HG03097 (cell line): Measurements from ENCODE around the gene MAJIN.
"Not testable (repeated sequence)": the region's sequence is repeated elsewhere in the genome, so short reads cannot be mapped to it uniquely, and the experiment has no call there.

Experiments used
- ATAC-seq: cut with Tn5 transposase; IDR thresholded peaks from one replicate; pipeline ENCODE4 v1.9.1; 2021; ENCODE audit not compliant: unreplicated experiment, low FRiP score

Gene MAJIN

DNA sequence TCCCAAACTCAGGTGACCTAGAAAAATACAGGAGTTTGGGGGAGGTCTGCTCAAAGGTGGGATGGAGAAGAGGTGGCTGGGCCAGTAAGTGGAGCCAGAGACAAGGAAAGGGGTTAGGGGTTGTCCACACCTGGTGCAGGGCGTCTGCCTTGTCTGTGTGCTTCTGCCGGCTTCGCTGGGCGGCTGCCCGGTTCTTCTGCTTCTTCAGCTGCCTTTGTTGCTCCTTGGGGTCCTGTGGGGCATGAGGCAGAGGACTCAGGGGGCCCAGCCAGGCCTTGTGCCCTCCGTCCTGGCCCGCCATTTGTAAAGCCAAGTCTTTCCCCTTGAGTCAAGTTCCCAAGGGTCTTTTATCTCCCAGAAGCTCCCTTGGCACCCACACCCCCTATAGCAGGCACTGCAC lies 22.4 kb upstream of the MAJIN start:
- no peak for ATAC-seq

DNA sequence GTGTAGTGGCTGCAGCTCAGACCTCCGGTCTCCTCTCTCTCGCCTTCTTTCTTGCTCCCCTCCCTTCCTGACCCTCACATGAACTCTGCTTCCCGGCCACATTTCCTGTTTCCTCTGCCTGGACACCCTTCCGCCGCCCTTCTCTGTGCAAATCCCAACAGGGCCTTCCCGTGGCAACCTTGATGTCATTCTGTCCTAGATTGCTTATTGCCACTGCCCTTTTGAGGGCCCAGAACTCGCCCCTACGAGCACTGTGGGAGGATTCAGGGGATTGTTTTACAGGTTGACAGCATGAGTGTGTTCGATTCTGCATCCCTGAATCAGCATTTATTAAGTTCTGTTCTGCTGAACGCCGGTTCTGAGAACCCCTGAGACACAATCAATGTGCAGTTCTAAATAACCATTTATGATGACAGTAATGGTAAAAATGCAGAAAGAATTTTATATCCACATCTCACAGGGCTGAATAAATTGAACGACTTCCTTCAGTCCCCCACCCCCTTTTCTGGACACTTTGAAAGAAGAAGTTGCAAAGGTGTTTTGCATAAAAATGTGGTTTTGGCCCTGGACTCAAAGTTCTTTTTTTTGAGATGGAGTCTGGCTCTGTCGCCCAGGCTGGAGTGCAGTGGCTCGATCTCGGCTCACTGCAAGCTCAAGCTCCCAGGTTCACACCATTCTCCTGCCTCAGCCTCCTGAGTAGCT lies 18.5 kb upstream of the MAJIN start:
- no peak for ATAC-seq

- no peak for ATAC-seq
These were observed 17.5 kb upstream of the MAJIN start for GRCh38 chr11:64989416-64989815.

GRCh38 chr11:64987998-64988854 lies 16.3 kb upstream of the MAJIN start:
- no peak for ATAC-seq

DNA sequence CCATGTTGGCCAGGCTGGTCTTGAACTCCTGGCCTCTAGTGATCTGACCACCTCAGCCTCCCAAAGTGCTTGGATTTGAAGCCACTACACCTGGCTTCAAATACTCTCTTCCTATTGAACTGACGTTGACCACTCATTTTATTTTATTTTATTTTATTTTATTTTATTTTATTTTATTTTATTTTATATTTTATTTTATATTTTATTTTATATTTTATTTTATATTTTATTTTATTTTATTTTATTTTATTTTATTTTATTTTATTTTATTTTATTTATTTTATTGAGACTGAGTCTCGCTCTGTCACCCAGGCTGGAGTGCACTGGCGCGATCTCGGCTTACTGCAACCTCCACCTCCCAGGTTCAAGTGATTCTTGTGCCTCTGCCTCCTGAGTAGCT lies 11.4 kb upstream of the MAJIN start:
- ATAC-seq, result not testable (repeated sequence)

DNA sequence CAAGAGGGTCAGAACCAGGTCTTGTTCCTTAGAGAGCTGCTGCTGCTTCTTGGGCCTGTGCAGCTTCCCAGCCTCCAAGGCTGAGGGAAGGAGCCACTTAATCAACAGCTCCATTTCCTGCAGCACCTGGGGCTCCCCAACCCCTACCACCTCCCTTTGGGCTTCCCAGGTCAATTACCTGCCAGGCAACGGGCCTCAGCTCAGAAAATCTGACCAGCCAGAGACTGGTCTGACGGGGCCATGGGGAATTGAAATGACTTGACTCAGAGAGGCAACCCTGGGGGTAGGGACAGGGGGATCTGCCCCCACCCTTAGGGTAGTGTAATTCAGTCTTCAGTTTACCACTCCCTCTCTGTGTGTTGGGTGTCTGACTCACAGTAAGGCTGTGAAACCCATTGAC lies 4.7 kb upstream of the MAJIN start:
- no peak for ATAC-seq

GRCh38 chr11:64974124-64974523 lies 2.2 kb upstream of the MAJIN start:
- no peak for ATAC-seq

- no peak for ATAC-seq
These were observed 1.2 kb downstream of the MAJIN start for GRCh38 chr11:64970731-64971151.

DNA sequence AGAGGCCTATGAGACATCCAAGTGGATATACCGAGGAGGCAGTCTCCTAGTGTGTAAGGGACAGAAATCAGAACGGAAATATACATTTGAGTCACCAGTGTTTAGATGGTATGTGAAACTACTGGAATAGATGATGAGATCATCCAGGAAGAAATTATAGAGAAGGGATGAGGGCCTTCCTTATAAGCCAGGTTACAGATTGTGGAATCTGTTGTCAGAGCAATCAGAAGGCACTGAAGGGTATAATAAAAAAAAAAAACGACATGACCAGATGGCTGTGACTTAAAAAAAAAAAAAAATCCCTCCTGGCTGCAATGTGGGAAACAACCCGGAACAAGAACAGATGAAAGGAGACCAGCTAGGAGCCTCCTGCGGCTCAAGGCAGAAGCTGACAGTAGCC lies 2.7 kb downstream of the MAJIN start:
- no peak for ATAC-seq

DNA sequence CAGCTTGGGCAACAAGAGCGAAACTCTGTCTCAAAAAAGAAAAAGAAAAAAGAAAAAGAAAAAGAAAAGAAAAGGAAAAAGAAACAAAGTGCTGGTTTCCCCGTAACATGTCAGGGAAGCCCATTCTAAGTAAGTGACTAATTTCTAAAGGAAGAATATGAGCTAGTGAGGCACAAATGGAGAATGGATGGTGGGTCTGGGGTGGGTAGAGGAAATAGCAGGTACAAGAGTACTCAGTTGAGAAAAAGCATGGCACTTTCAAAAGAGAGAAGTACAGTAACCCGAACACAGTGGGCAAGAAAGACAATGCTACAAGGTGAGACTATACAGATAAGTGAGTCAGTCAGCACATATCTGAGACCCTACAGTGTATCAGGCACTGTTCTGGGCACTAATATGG lies 4.5 kb downstream of the MAJIN start:
- ATAC-seq, result no peak

DNA sequence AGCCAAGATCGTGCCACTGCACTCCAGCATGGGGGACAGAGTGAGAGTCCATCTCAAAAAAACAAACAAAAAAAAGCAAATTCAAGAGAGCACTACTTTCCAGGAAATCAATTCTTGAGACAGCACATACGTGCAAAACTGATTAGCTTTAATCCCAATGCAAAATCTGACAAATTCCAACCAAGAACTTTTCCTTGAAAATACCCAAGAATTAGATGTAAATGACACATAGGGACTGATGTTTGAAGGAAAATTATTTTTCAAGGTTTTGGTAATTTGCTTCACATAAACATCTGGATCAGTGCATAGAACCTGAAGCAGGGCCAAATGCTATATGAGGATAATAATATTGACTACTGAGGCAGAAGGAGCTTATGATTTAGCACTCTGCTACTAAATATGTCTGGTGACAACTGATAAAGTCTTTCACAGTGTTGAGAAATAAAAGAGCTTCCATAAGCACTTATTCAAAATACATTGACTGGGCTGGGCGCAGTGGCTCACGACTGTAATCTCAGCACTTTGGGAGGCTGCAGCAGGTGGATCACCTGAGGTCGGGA lies 8.8 kb downstream of the MAJIN start:
- no peak for ATAC-seq

GRCh38 chr11:64960719-64961118 lies 11.2 kb downstream of the MAJIN start:
- ATAC-seq, result no peak

GRCh38 chr11:64959498-64959897 lies 12.4 kb downstream of the MAJIN start:
- no peak for ATAC-seq

- no peak for ATAC-seq
These were observed 17.7 kb downstream of the MAJIN start for GRCh38 chr11:64954201-64954600.

GRCh38 chr11:64951529-64951928 lies 20.4 kb downstream of the MAJIN start:
- no peak for ATAC-seq

DNA sequence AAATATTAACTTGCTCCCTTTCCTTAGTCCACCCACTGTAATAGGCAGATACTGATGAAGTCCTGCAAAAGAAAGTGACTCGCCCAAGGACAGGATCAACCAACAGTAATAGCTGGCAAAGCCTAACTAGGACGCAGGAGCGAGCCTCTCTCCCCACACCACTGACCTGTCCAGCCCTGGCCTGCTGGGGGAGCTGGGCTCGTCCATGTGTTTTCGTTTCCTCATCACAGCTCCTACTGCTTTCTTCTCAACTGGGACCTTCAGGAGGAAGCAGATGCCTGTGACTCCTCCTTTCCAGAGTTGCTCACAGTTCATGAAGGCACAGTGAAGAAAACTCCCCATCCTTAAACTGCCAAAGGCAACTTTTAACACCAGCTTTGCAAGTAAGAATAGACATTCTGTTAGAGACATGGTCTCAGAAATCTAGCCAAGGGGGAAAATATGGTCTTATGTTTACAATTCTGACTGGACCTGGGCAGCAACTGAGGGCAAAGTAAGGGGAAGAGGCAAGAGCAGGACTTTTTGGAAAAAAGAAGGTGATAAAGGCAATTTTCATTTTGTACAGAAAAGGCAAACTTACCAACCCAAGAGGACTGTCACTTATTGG lies 24.6 kb downstream of the MAJIN start:
- no peak for ATAC-seq

DNA sequence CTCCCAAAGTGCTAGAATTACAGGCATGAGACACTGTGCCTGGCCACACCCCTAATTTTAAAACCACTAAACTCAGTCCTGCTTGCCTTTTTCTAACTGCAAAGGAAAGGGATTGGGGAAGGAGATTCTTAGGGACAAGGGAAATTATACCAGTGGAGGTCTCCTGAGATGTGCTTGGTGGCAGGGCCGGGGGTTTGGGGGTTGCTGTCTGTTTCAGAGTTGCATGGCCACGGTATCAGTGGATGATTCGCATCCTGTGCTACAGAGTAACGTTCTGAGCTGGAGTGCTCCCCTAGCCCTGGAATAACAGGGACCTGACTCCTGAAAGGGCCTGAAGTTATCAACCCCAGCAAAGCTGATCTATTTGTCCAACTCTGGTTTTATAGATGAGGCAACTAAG lies 35.4 kb downstream of the MAJIN start:
- ATAC-seq, result no peak

- no peak for ATAC-seq
These were observed 36.4 kb downstream of the MAJIN start, which contains the start of gene GPHA2 for GRCh38 chr11:64935359-64936081. Gene GPHA2 (minus strand): TSS chr11:64935893. CDS start chr11:64935460, 433 bp downstream.

- no peak for ATAC-seq
These were observed 37.1 kb downstream of the MAJIN start for GRCh38 chr11:64934682-64935358.
